Progenitor cell of endocrine pancreas (in vitro differentiated cells): Measurements from ENCODE around the gene NDST3. TPM values are rescaled to one million over a fixed set of nuclear protein-coding genes. Genes with fewer than 3 reads are reported as not detected.
"Not testable (repeated sequence)": the region's sequence is repeated elsewhere in the genome, so short reads cannot be mapped to it uniquely, and the experiment has no call there.

Experiments
- DNase-seq: peaks from one replicate; pipeline ENCODE4 v3.0.0; 2021; ENCODE audit warnings: low spot score; ENCODE audit not compliant: unreplicated experiment
- H3K27ac Mint-ChIP-seq: 2 replicates; pipeline ENCODE4 v1.8.0; 2021; ENCODE audit warnings: mild to moderate bottlenecking, moderate library complexity, mixed read lengths
- H3K27me3 Mint-ChIP-seq: 2 replicates; pipeline ENCODE4 v1.8.0; 2021; ENCODE audit warnings: mixed read lengths
- H3K36me3 Mint-ChIP-seq: 2 replicates; pipeline ENCODE4 v1.8.0; 2022; ENCODE audit warnings: mixed read lengths; ENCODE audit not compliant: insufficient read depth
- H3K4me1 Mint-ChIP-seq: 2 replicates; pipeline ENCODE4 v1.8.0; 2021; ENCODE audit warnings: low read depth, mixed read lengths
- H3K4me3 Mint-ChIP-seq: 2 replicates; pipeline ENCODE4 v1.8.0; 2021; ENCODE audit warnings: low read depth, mild to moderate bottlenecking, moderate library complexity, mixed read lengths
- H3K9me3 Mint-ChIP-seq: 2 replicates; pipeline ENCODE4 v1.8.0; 2021; ENCODE audit warnings: low read depth, mixed read lengths
- CTCF ChIP-seq: fragments of 200-600 bp; sonication (generic); IDR thresholded peaks from one replicate; pipeline ENCODE4 v1.5.0; 2021; ENCODE audit warnings: antibody characterized with exemption, mild to moderate bottlenecking; ENCODE audit not compliant: unreplicated experiment
- total RNA-seq: library from RNA; stranded (reverse); gene quantifications from 2 replicates; pipeline ENCODE4 v1.2.1, GENCODE V29; 2021

The NDST3 gene
- total RNA-seq, 1 donor from 2014 or later = 1.8 TPM

GRCh38 chr4:118289794-118290193 is 255.5 kb downstream of the NDST3 start:
- Mint-ChIP-seq H3K4me3 (no peak overlapping the region), H3K27ac (no peak overlapping the region), H3K36me3 (no peaks in the 10 kb centered on the region), H3K27me3 (no peaks in the 10 kb centered on the region), H3K4me1 (no peaks in the 10 kb centered on the region), H3K9me3 (no peaks in the 10 kb centered on the region)
- no peak for DNase-seq
- no peak for TF ChIP-seq CTCF

GRCh38 chr4:118290951-118291350 is 256.7 kb downstream of the NDST3 start:
- no peaks in the 10 kb centered on the region for H3K36me3 Mint-ChIP-seq
- H3K4me1 Mint-ChIP-seq = no peaks in the 10 kb centered on the region
- no peak overlapping the region for H3K4me3 Mint-ChIP-seq
- no peak for TF ChIP-seq CTCF
- no peaks in the 10 kb centered on the region for H3K27me3 Mint-ChIP-seq
- no peak overlapping the region for H3K27ac Mint-ChIP-seq
- DNase-seq = no peak
- H3K9me3 Mint-ChIP-seq = no peaks in the 10 kb centered on the region

- DNase-seq = no peak
- Mint-ChIP-seq H3K27me3 (no peaks in the 10 kb centered on the region), H3K27ac (no peak overlapping the region)
Measured at GRCh38 chr4:118296729-118297128, 262.4 kb downstream of the NDST3 start.

GRCh38 chr4:118299619-118300018 is 265.3 kb downstream of the NDST3 start:
- not testable (repeated sequence) for DNase-seq, H3K4me1 Mint-ChIP-seq, H3K9me3 Mint-ChIP-seq, H3K27me3 Mint-ChIP-seq, H3K4me3 Mint-ChIP-seq, H3K36me3 Mint-ChIP-seq, H3K27ac Mint-ChIP-seq

More at GRCh38 chr4:118296729-118297128, 262.4 kb downstream of the NDST3 start:
- Mint-ChIP-seq H3K4me1 (no peaks in the 10 kb centered on the region), H3K36me3 (no peaks in the 10 kb centered on the region), H3K4me3 (no peak overlapping the region), H3K9me3 (no peaks in the 10 kb centered on the region)
- no peak for TF ChIP-seq CTCF

GRCh38 chr4:118307643-118308042 is 273.4 kb downstream of the NDST3 start:
- no peak overlapping the region for H3K4me3 Mint-ChIP-seq
- H3K4me1 Mint-ChIP-seq = no peaks in the 10 kb centered on the region
- no peaks in the 10 kb centered on the region for H3K27me3 Mint-ChIP-seq
- H3K27ac Mint-ChIP-seq = no peak overlapping the region
- no peaks in the 10 kb centered on the region for H3K36me3 Mint-ChIP-seq
- DNase-seq = no peak
- TF ChIP-seq CTCF = no peak
- H3K9me3 Mint-ChIP-seq = no peaks in the 10 kb centered on the region
